HCT116 (cell line): ENCODE data around the gene MRPS7. TPM values are rescaled to one million over a fixed set of nuclear protein-coding genes. Genes with fewer than 3 reads are reported as not detected.

Experiments
- ATAC-seq: fragments of 200-7000 bp; cut with Tn5 transposase; 2 replicates; pipeline ENCODE4 v1.9.1; 2020; ENCODE audit warnings: mild to moderate bottlenecking, moderate library complexity
- BruUV-seq: library from RNA; stranded (reverse); fragments of 400-500 nt; replicated peaks from 2 replicates; lab custom pipeline; 2021; lab: Mats Ljungman, UMichigan
- CTCF ChIA-PET: fragments of 300-600 bp; sonication (Branson Sonifier 250); formaldehyde crosslinking; loops from one replicate; lab custom pipeline; 2021; ENCODE audit warnings: antibody characterized with exemption; lab: Charles Lee
- POLR2A ChIA-PET: fragments of 300-600, 350-600 bp; sonication (Branson Sonifier 250); formaldehyde crosslinking; loops from one replicate; lab custom pipeline; 2021; ENCODE audit warnings: antibody characterized with exemption; lab: Charles Lee
- RAD21 ChIA-PET, 2 experiments: fragments of 300-600 bp; sonication (Branson Sonifier 250); formaldehyde crosslinking; loops; one replicate each; lab custom pipeline; 2023; ENCODE audit warnings: low total read pairs in 2 of 2; ENCODE audit not compliant: uncharacterized antibody in 2 of 2, unreplicated experiment in 2 of 2, low non-redundant PET in 1 of 2; lab: Charles Lee
- DNase-seq: peaks from one replicate; pipeline ENCODE4 v3.0.0-alpha.2; 2010; ENCODE audit warnings: low read depth, low spot score
- H2AFZ ChIP-seq: fragments of 200-600 bp; shearing (Covaris generic), sonication (generic); 2 replicates; pipeline ENCODE4 v1.6.1; 2017; ENCODE audit warnings: low read depth, mixed run types, mixed read lengths, antibody characterized with exemption, low read length; ENCODE audit not compliant: poor library complexity, severe bottlenecking
- H3K27ac ChIP-seq: 2 replicates; pipeline ENCODE4 v1.5.1; 2012; ENCODE audit warnings: low read depth, low read length
- H3K27me3 ChIP-seq: fragments of 200-600 bp; sonication (generic); 2 replicates; pipeline ENCODE4 v1.6.1; 2016; ENCODE audit warnings: mixed run types, low read length, mixed read lengths; ENCODE audit not compliant: insufficient read depth
- H3K36me3 ChIP-seq, 2 experiments: fragments of 200-500 bp in 1 of 2; fragments of 200-600 bp in 1 of 2; sonication (Bioruptor generic) in 1 of 2; sonication (generic) in 1 of 2; 2 replicates each; pipeline versions ENCODE4 v1.5.1 to v1.6.1; 2014 to 2016; ENCODE audit warnings: low read length in 2 of 2, inconsistent platforms in 1 of 2, mixed read lengths in 1 of 2, mixed run types in 1 of 2; ENCODE audit not compliant: insufficient read depth in 2 of 2, control insufficient read depth in 1 of 2
- H3K4me1 ChIP-seq, 2 experiments: fragments of 200-600 bp in 1 of 2; sonication (generic) in 1 of 2; 2 replicates each; pipeline versions ENCODE4 v1.5.1 to v1.6.1; 2012 to 2017; ENCODE audit warnings: low read length in 2 of 2, inconsistent platforms in 1 of 2, mild to moderate bottlenecking in 1 of 2, mixed read lengths in 1 of 2, mixed run types in 1 of 2, moderate library complexity in 1 of 2; ENCODE audit not compliant: insufficient read depth in 2 of 2, control insufficient read depth in 1 of 2
- H3K4me2 ChIP-seq: fragments of 200-600 bp; sonication (generic); 2 replicates; pipeline ENCODE4 v1.6.1; 2017; ENCODE audit warnings: mixed run types, low read length, mixed read lengths
- H3K4me3 ChIP-seq, 2 experiments: fragments of 200-600 bp in 1 of 2; sonication (generic) in 1 of 2; replicated peaks in 1 of 2; 2 replicates each; pipeline ENCODE4 v1.5.1; 2011 to 2016; ENCODE audit warnings: low read length in 2 of 2, control low read depth in 1 of 2, low read depth in 1 of 2, mild to moderate bottlenecking in 1 of 2, mixed read lengths in 1 of 2, mixed run types in 1 of 2
- H3K79me2 ChIP-seq: fragments of 200-600 bp; sonication (generic); 2 replicates; pipeline ENCODE4 v1.6.1; 2017; ENCODE audit warnings: mild to moderate bottlenecking, mixed run types, low read length, moderate library complexity, mixed read lengths; ENCODE audit not compliant: insufficient read depth
- H3K9ac ChIP-seq: fragments of 200-600 bp; sonication (generic); 2 replicates; pipeline ENCODE4 v1.6.1; 2016; ENCODE audit warnings: low read length, mixed read lengths
- H3K9me2 ChIP-seq: fragments of 200-600 bp; sonication (generic), shearing (Covaris generic); 2 replicates; pipeline ENCODE4 v1.6.1; 2017; ENCODE audit warnings: mixed run types, mild to moderate bottlenecking, moderate library complexity; ENCODE audit not compliant: insufficient read depth
- H3K9me3 ChIP-seq, 2 experiments: fragments of 200-500 bp in 1 of 2; fragments of 200-600 bp in 1 of 2; sonication (Bioruptor generic) in 1 of 2; sonication (generic) in 1 of 2; 2 replicates each; pipeline ENCODE4 v1.6.1; 2014 to 2017; ENCODE audit warnings: low read length in 2 of 2, mixed read lengths in 2 of 2, inconsistent platforms in 1 of 2, low read depth in 1 of 2, mild to moderate bottlenecking in 1 of 2, mixed run types in 1 of 2, moderate library complexity in 1 of 2; ENCODE audit not compliant: control insufficient read depth in 1 of 2, insufficient read depth in 1 of 2
- H4K20me1 ChIP-seq: fragments of 200-600 bp; sonication (generic), shearing (Covaris generic); 2 replicates; pipeline ENCODE4 v1.6.1; 2017; ENCODE audit warnings: mixed run types, mild to moderate bottlenecking, moderate library complexity; ENCODE audit not compliant: insufficient read depth
- CTCF ChIP-seq, 3 experiments: fragments of 200-600 bp in 1 of 3; sonication (generic) in 1 of 3; IDR thresholded peaks in 2 of 3; conservative IDR thresholded peaks in 1 of 3; 2 replicates each; pipeline ENCODE4 v1.5.1; 2012 to 2017; ENCODE audit warnings: low read depth in 2 of 3, low read length in 2 of 3, antibody characterized with exemption in 1 of 3, borderline replicate concordance in 1 of 3, control low read depth in 1 of 3, mild to moderate bottlenecking in 1 of 3, mixed read lengths in 1 of 3, mixed run types in 1 of 3, moderate library complexity in 1 of 3; ENCODE audit not compliant: insufficient read depth in 1 of 3
- EGR1 ChIP-seq: IDR thresholded peaks from 2 replicates; pipeline ENCODE4 v1.6.1; 2012; ENCODE audit warnings: low read depth
- EZH2phosphoT487 ChIP-seq: fragments of 200-600 bp; IDR thresholded peaks from 2 replicates; pipeline ENCODE4 v1.6.1; 2018; ENCODE audit warnings: antibody characterized with exemption, borderline replicate concordance
- MAX ChIP-seq: IDR thresholded peaks from 2 replicates; pipeline ENCODE4 v1.6.1; 2012
- POLR2AphosphoS5 ChIP-seq: IDR thresholded peaks from 2 replicates; pipeline ENCODE4 v1.6.1; 2011; ENCODE audit warnings: mild to moderate bottlenecking, low read depth, low read length, moderate library complexity
- RAD21 ChIP-seq: IDR thresholded peaks from 2 replicates; pipeline ENCODE4 v1.6.1; 2012; ENCODE audit warnings: low read depth, mild to moderate bottlenecking
- SIN3A ChIP-seq: IDR thresholded peaks from 2 replicates; pipeline ENCODE4 v1.6.1; 2012; ENCODE audit warnings: low read depth
- TCF7L2 ChIP-seq: IDR thresholded peaks from 2 replicates; pipeline ENCODE4 v1.7.0; 2011; ENCODE audit warnings: borderline replicate concordance, inconsistent platforms; ENCODE audit not compliant: insufficient read depth, insufficient read length; ENCODE audit errors: extremely low read depth
- YY1 ChIP-seq: IDR thresholded peaks from 2 replicates; pipeline ENCODE4 v1.6.1; 2011; ENCODE audit warnings: low read length, low read depth, moderate library complexity, mild to moderate bottlenecking; ENCODE audit not compliant: insufficient replicate concordance; ENCODE audit errors: extremely low read depth
- intact Hi-C: fragments of 100-400 bp; cut with micrococcal nuclease; formaldehyde crosslinking; loops from 2 replicates; pipeline ENCODE4 v1.10.0; 2022
- total RNA-seq: library from RNA; stranded (reverse); gene quantifications from one replicate; pipeline ENCODE4 v1.2.1, GENCODE V29; 2021; ENCODE audit not compliant: unreplicated experiment

MRPS7 gene
- total RNA-seq, 1 experiment from 2014 or later: 104 TPM

- Histone ChIP-seq H3K36me3 (peaks cover 7 to 40% of the 10 kb centered on the region in 2 experiments; a peak in 3 of 4 replicates), H3K79me2 (peaks cover 9% of the 10 kb centered on the region; the same call in 1 of the 2 replicates), H3K27me3 (no peaks in the 10 kb centered on the region), H3K4me2 (peak overlapping the region; percentile 97), H2AFZ (no peak overlapping the region), H4K20me1 (no peaks in the 10 kb centered on the region), H3K4me3 (peak overlapping the region; percentile 90 to 97), H3K4me1 (peaks cover 16 to 45% of the 10 kb centered on the region in 2 experiments), H3K9ac (peak overlapping the region; percentile 87), H3K27ac (peak overlapping the region; percentile 94), H3K9me3 (no peaks in the 10 kb centered on the region), H3K9me2 (no peaks in the 10 kb centered on the region)
- DNase-seq (peak; percentile 69), ATAC-seq (peak; percentile 65)
- CTCF ChIA-PET: interaction anchor here (0.6 to 4.2 kb wide), 34 partner anchors 10 to 397 kb away, joined by 3 to 51 read pairs (median 4); partner anchors contain the start of genes FDXR, GGA3, GRB2 and MRPS7
- intact Hi-C loops: loop anchor here (2.0 to 5.0 kb wide), 3 partner anchors 134 to 247 kb away; partner anchors contain the start of genes CASKIN2, GRB2 and TSEN54
- RAD21 ChIA-PET: interaction anchor here (0.7 to 1.8 kb wide), 6 partner anchors 8 to 142 kb away, joined by 3 to 7 read pairs (median 5); partner anchors contain the start of genes SLC25A19 (in 2 of the 2), GRB2 (in 1 of the 2) and MRPS7 (in 1 of the 2)
- no TSS peak for BruUV-seq
- POLR2A ChIA-PET: interaction anchor here (0.6 to 2.4 kb wide), 16 partner anchors 9 to 510 kb away, joined by 3 to 40 read pairs (median 4); partner anchors contain the start of genes FDXR, GGA3, GRB2 and MRPS7
- TF ChIP-seq TCF7L2: no peak
- peak; percentile 73 for TF ChIP-seq RAD21
- TF ChIP-seq MAX: peak; percentile 74; the same call in 1 of the 2 replicates
- TF ChIP-seq EGR1: peak; percentile 100
- TF ChIP-seq EZH2phosphoT487: no peak
- TF ChIP-seq CTCF (IDR thresholded peaks at IDR 0.05 in 2 of 3, conservative IDR thresholded peaks at IDR 0.05 in 1 of 3; ENCODE audit: borderline replicate concordance in 1 of 3, insufficient read depth in 1 of 3, low read depth in 2 of 3, low read length in 2 of 3): peak; percentile 40 to 51 (median 48); a peak in 5 of 6 replicates
- peak; percentile 39 for TF ChIP-seq POLR2AphosphoS5
- TF ChIP-seq SIN3A: peak; percentile 74; the same call in 1 of the 2 replicates
- TF ChIP-seq YY1: no peak
Measured at GRCh38 chr17:75270218-75270965, 8.7 kb downstream of the MRPS7 start.
